HUDEP-2 (cell line): ENCODE results near the gene SYNC.
"Not testable (repeated sequence)": the region's sequence is repeated elsewhere in the genome, so short reads cannot be mapped to it uniquely, and the experiment has no call there.

Experiments
- DNase-seq, 76 experiments: peaks; one replicate each; lab custom pipeline; 2025; ENCODE audit not compliant: unreplicated experiment in 76 of 76; lab: John Stamatoyannopoulos, UW

The SYNC gene

DNA sequence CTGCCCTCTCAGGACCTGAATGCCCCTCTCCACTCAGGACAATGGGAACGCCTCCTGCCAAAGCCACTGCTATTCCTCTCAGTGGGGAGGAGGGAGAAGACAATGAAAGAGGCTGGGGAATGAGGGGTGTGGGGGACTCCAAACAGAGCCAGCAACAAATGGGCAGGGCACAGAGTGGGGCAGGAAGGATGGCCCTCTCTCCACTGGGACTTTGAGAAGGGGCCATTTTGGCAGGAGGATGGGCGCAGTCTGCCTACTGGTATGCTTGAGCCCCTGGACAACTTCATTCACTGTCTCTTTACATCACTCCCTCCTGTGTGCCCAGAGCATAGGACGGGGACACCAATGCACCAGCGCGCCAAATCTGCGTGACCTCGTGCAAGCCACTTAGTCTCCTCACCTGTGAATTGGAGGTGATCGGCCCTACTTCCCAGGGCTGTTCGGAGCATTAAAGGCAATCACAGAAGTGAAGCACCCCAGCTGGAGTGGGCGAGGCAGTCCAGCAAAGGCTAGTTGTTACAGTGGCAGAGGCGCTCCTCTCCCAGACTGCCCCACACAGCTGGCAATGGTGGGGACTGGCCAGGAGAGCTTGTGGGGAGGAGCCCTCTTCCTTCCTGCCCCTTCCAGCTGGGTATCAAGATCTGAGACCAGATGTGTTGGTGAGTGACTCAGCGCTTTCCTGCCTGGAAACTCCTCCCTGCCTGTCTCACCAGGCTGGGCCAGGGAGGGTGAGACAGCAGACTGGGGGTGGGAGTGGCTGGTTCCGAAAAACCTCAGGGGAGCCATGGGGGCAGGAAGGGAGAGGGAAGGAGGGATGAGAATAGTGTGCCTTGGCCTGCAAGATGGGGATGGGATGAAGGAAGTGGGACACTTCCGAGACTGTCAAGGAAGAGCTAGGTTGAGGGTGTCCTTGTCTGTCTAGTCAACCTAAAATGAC lies 22.4 kb upstream of the SYNC start:
- peak in 75 of 76 experiments; percentile 28 to 93 (median 80) for DNase-seq

DNA sequence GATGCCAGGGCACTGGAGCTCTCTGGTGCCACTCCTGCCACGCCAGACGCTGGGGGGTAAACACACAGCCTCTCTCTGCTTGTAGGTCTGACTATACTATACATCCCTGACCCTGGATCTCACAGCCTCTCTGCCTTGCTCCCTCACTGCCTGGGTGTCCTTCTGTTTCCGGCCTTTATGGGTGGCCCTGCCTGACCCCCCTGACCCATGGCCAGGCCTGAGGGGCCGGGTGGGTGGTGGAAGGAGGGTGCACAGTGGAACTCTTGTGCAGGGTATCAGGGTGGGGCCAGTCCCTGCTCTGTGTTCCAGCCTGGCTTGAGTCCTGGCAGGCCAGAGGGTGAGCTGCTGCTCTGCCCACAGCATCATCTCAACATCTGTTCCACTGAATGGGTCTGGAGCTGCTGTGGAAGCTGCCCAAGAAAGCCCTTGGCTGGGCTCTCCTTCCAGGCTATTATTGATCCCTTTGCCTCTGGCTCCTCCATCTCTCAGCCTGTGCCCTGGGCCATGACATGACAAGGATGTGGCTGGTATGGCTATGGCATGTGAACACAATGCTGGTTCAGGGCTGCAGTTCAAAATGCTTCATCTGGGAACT lies 17.2 kb upstream of the SYNC start:
- DNase-seq = no peak

DNA sequence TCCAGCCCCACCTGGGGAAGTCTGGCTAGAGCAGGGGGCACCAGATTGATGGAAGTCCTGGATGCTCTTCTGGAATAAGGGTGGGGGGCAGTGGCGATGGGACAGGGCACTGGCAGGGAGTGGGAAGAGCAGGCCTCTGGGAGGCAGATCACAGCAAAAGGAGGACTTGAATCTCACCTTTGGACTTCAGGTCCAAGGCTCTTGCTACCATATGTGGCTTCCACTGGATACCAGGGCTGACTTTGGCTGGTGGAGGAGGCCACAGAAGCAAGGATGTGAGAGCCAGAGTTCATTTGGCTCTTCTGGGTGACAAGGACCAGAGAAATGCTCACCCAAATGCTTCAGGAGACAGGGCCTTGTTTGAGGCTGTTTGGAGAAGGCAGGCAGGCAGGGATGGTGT lies 16.0 kb upstream of the SYNC start:
- no peak for DNase-seq

DNA sequence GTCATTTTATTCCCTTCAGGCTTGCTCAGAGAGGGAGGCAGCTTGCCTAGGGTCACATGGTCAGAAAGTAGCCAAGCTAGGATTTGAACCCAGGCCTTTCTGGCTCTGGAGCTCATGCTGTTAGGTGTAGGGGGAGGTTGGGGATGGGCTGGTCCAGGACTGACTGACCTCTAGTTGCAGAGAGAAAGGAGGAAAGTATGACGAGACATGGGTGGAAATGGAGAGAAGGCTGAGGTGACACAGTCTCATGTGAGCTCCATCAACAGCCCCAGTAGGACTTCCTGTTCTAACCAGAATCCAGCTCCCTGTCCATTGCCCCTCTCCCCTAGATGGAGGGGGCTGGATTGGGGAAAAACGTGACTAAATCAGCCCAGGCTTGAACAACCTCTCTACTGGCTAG lies 15.5 kb upstream of the SYNC start:
- no peak for DNase-seq

DNA sequence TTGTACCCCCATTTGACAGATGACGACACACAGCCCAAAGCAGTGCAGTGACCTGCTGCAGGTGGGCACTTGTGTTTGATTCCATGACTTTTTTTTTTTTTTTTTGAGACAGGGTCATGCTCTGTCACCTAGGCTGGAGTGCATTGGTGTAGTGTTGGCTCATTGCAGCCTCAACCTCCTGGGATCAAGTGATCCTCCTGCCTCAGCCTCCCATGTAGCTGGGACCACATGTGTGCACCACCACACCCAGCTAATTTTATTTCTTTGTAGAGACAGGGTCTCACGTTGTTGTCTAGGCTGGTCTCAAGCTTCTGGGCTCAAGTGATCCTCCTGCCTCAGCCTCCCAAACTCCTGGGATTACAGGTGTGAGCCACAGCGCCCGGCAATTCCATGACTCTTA lies 14.9 kb upstream of the SYNC start:
- no peak for DNase-seq

DNA sequence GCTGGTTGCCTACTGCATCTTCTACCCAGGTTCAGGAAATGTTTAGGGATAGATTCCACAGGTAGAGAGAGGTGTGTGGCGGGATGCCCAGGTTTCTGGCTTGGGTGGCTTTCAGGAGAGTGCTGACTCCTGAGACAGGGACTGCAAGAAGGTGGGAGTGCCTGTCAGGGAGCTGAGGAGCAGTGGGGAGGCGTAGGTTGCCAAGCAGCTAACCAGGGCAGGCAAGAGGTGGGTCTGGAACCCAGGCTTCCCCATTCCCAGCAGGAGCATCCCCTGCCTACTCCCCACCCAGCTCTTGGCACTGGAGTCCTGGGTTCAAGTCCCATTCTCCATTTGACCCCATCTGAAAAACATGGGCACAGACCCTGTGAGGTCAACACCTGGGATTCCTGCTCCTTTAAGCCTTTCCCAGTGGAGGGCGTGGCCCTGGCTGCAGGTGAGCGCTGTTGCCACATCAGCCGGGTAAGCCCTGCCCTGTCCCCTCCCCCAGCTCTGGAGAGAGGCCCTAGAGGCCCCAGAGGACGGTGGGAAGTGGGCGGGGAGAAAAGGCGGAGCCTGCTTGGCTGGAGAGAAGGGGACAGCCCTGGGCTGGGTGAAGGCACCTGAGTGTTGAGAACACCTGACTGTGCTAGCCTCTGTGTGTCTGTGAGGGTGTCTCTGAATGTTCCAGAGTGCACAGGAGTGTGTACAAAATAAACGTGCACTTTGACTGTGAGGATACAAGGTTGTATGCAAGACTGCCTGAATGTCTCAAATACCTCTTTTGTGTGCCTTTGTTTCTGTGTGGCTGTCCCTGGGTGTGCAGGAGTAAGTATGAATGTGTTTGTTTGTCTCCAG lies 14.0 kb upstream of the SYNC start:
- peak in 67 of 76 experiments; percentile 8 to 80 (median 53) for DNase-seq

DNA sequence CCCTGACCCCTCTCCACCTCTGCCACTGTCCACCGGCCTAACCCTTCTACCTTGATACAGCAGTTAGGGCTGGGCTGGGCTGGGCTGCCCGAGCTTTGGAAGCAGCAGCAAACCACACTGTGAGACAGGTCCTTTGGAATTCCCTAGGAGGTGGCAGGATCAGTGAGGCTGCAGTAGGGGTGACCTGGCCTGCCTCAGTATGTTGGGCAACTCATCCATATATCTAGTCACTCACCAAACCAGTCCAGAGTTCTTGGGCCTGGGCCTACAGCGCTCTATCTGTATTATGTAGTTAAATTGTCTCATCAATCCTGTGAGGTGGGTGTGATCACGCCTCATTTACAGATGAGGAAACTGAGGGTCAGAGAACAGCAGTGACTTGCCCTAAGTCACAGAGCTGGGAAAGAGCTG lies 13.3 kb upstream of the SYNC start:
- DNase-seq = no peak

DNA sequence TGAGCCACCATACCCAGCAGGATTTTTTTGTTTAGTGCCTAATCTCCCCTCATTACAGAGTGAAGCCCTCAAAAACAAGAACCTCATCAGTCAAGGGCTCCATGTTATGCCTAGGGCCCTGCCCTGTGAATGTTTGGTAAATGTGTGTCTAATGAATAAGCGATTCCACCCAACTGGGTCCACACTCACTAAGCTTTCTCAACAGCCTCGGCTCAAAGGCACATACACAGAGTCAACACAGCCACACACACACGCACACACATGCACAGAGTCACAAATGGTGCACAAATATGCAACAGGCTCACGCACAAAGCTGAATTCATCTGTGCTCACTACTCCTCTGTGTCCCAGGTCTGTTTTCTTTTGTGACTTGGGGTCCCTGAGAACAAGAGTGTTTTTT lies 11.7 kb upstream of the SYNC start:
- no peak for DNase-seq

DNA sequence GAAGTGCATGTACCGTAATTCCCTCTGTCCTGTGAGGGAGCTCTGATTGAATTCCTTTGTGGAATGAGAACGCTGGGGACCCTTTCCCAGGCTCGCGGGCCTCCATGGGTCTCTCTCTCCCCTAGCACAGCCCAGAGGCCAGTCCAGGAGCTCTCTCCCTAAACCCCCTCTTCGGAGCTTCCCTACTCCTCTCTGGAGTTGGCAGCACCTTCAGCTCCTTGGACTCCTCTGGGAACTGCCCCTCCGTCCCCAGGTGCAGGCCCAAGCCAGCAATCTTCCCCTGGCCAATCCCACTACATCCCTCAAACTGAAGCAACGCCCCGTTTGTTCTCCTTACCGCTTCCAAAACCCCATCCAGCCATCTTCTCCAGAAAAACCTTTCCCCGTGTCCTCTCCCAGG lies 10.5 kb upstream of the SYNC start:
- no peak for DNase-seq

DNA sequence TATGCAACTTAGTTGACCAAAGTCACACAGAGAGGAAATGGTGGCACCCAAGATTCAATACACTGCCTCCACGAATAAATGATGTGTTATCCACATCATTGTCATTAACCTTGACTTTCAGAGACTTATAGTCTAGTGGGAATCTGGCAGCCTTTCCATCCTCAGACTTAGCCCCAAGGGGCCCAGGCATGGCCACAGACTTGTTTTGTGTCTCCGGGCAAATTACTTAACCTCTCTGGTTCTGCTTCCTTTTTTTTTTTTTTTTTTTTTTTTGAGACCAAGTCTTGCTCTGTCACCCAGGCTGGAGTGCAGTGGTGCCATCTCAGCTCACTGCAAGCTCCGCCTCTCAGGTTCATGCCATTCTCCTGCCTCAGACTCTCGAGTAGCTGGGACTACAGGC lies 8.7 kb upstream of the SYNC start:
- DNase-seq = not testable (repeated sequence)

DNA sequence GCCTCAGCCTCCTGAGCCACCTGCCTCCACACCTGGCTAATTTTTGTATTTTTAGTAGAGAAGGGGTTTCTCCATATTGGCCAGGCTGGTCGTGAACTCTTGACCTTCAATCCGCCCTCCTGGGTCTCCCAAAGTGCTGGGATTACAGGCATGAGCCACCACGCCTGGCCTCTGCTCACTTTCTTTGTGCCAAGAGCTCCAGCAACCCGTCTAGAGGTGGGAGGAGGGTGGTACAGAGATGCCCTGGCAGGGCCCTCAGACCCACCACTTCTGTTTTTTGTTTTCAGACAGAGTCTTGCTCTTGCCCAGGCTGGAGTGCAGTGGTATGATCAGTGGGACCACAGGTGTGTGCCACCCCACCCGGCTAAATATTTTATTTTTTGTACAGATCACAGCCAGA lies 6.9 kb upstream of the SYNC start:
- DNase-seq = no peak

DNA sequence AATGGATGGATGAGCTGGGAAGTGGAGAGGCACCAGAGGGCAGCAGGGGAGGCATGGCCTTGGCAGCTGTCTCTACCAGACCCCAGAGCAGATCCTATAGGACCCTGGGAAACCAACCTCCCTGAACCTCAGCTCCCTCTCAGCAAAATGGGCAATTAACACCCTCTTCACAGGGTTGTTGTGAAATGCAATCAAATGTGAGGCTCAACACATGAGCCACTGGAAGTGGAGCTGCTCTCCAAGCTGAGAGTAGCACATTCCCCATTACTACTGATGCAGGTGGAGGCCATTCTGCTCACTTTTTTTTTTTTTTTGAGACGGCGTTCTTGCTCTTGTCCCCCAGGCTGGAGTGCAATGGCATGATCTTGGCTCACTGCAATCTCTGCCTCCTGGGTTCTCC lies 6.5 kb upstream of the SYNC start:
- no peak for DNase-seq

DNA sequence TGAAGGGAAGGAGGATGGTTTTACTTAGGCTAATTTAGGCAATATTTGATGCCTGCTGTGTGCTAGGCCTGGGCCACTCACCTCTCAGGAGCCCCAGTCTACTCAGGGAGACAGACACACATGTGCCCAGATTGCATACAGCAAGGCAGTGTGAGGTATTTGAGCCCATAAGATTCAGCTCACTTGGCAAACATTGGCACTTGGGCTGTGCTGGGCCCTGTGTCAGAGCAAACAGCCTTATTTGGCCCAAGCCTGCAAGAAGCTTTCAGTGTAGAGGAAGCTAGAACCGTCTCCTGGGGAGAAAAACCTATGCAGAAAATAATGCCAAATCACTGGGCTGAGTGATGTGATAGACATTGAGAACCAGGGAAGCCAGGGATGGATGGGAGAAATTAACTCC lies 3.9 kb upstream of the SYNC start:
- no peak for DNase-seq

DNA sequence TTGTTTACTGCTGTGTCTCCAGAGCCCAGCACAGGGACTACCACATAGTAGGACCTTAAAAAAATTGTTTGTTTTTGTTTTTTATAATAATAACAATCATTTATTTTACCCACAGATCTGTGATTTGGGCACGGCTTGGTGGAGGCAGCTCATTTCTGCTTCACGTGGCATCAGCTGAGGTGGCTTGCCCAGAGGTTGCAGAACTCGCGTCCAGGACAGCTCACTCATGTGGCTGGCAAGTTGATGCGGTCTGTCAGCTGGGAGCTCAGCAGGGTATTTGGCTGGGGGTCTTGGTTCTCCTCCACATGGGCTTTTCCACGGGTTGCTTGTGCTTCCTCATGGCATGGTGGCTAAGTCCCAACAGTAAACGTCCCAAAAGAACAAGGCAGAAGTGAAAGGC lies 2.9 kb upstream of the SYNC start:
- no peak for DNase-seq

DNA sequence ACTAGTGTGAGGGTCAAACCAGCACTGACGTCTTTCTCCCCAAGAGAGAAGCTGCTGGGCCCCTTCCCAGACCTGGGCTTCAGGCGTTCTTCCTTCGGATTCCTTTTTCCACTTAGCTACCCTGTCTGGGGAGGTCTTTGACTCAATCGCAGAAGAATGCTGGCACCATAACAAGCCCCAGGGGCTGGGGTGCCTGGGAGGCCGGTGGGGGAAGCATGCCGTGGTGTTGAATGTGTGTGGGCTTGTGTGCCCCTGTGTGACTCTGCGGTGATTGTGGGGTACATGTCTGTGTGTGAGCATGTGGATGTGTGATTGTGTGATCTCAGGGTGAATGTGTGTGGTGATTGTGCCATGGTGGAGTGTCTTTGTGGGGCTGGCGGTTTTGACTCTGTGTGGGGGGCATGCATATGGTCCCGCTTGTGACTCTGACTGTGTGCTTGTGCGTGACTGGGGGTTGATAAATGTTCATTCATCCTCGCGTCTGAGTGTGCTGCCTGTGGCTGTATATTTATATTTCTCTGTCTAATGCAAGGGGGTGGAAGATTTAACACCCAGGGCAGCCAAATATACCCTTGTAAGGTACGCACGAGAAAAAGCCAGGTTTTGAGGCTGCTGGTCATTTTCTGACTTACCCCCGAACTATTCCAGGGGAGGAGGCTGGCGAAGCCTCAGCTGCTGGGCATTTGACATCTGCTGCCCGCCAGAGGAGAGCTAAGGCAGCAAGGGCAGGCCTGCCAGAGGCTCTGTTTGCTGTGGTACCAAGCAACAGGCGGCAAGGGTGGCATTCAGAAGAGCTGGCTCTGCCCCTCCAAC lies 1.1 kb upstream of the SYNC start:
- no peak for DNase-seq

DNA sequence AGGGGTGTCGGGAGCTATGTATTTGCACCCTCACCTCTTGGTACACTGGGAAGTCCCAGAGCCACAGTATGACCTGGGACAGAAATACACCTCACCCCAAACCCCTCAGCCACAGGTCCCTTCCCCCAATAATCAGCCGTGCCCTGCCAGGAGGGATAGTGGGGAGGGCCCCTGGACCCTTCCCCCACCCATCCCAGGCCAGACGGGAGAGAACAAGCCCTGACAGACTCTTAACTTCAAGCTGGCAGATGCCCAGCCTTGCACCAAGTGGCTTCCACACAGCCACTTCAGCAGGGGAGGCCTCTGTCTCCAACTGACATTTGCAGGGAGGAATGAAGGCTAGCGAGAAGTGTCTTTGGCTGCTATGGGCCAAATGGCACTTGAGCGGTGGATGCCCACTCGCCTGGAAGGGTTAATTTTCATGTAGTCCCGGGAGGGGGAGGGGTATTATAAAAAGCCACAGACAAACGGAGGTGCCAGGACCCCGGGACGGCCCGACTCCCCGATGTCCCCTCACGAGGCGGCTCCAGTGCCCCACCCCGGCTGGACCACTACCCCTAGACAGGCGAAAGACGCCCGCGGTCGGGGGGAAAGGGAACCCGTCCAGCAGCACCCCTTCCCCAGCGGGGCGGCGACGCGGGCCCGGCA lies 495 bp downstream of the SYNC start:
- DNase-seq = peak in 28 of 76 experiments; percentile 7 to 47 (median 22)

DNA sequence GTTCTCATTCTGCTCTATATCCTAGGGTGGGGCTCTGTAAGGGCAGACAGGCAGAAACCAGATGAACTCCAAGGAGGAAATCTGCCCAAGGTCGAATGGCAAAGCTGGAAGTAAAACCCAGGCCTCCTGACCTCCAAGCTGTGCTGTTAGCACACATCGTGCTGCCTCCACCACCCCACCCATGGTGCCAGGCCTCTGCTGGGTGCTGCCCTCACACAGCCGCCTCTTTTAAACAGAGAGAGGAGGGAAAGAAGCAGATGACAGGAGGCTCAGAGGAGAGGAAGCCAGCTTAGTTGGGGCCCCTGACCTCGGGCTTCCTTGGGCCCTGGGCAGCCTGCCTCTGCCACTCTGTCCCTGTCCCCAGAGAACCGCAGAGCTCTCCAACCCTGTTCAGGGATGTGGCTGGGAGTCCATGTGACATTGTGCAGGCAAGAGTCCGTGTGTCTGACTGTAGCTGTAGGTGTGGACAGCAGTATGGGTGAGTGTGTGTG lies 1.1 kb downstream of the SYNC start:
- DNase-seq = peak in 9 of 76 experiments; percentile 5 to 39 (median 10)

DNA sequence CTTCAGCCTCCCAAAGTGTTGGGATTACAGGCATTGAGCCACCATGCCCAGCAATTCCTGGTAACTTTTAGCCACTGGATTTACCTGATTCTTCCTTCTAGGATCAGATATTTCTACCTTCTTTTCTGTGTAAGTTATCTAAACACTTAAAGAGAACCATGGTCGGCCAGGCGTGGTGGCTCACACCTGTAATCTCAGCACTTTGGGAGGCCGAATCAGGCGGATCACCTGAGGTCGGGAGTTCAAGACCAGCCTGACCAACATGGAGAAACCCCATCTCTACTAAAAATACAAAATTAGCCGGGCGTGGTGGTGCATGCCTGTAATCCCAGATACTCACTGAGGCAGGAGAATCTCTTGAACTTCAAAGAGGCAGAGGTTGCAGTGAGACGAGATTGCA lies 5.6 kb downstream of the SYNC start:
- not testable (repeated sequence) for DNase-seq

DNA sequence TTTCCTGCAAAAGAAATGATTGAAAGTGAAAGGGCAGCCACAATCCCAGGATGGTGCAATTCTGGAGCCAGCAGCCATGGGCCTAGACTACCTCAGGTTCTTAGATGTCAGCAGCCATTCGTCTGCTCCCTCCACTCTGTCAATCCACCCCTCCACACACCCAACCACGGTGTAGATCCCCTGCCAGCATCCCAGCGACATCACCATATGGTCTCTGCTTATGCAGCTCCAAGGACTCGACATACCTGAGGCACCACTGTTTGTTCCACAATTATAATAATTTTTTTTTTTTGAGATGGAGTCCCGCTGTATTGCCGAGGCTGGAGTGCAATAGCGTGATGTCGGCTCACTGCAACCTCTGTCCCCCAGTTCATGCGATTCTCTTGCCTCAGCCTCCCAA lies 6.5 kb downstream of the SYNC start:
- DNase-seq = no peak
